22Rv1 (cell line): Measurements from ENCODE around the gene CCDC78.

Source experiments
- CTCF ChIP-seq: fragments of 450-650 bp; IDR thresholded peaks from 2 replicates; pipeline ENCODE4 v1.5.1; 2017; ENCODE audit warnings: mild to moderate bottlenecking
- ZFX ChIP-seq: fragments of 450-650 bp; IDR thresholded peaks from 2 replicates; pipeline ENCODE4 v1.6.1; 2017; ENCODE audit warnings: antibody characterized with exemption, borderline replicate concordance

GRCh38 chr16:722835-723633 is 3.2 kb downstream of the CCDC78 start:
- no peak for TF ChIP-seq CTCF
- TF ChIP-seq ZFX: no peak
